Osteocyte (in vitro differentiated cells): ENCODE data around the gene SFXN2. TPM values are rescaled to one million over a fixed set of nuclear protein-coding genes. Genes with fewer than 3 reads are reported as not detected.

Experiments used
- DNase-seq: peaks from one replicate; pipeline ENCODE4 v3.0.0; 2021; ENCODE audit warnings: mixed read lengths; ENCODE audit not compliant: unreplicated experiment; ENCODE audit errors: extremely low spot score
- H3K27ac Mint-ChIP-seq: one replicate; pipeline ENCODE4 v1.8.0; 2021; ENCODE audit warnings: mild to moderate bottlenecking, mixed read lengths; ENCODE audit not compliant: unreplicated experiment
- H3K27me3 Mint-ChIP-seq: one replicate; pipeline ENCODE4 v1.8.0; 2021; ENCODE audit warnings: mixed read lengths; ENCODE audit not compliant: unreplicated experiment
- H3K36me3 Mint-ChIP-seq: one replicate; pipeline ENCODE4 v1.8.0; 2021; ENCODE audit warnings: mixed read lengths; ENCODE audit not compliant: unreplicated experiment
- H3K4me1 Mint-ChIP-seq: one replicate; pipeline ENCODE4 v1.8.0; 2021; ENCODE audit warnings: mixed read lengths; ENCODE audit not compliant: unreplicated experiment
- H3K4me3 Mint-ChIP-seq: one replicate; pipeline ENCODE4 v1.8.0; 2021; ENCODE audit warnings: mild to moderate bottlenecking, moderate library complexity, mixed read lengths; ENCODE audit not compliant: unreplicated experiment
- H3K9me3 Mint-ChIP-seq: one replicate; pipeline ENCODE4 v1.8.0; 2021; ENCODE audit warnings: mixed read lengths; ENCODE audit not compliant: unreplicated experiment
- total RNA-seq: library from RNA; stranded (reverse); gene quantifications from 2 replicates; pipeline ENCODE4 v1.2.1, GENCODE V29; 2021
- TF ChIP-seq, protein P1 (sequence below): fragments of 200-600 bp; sonication (generic); IDR thresholded peaks from 2 replicates; pipeline ENCODE4 v1.5.0; 2021; ENCODE audit warnings: antibody characterized with exemption, mild to moderate bottlenecking, moderate library complexity

The SFXN2 gene
- total RNA-seq, 1 donor from 2014 or later: 6.9 TPM

DNA sequence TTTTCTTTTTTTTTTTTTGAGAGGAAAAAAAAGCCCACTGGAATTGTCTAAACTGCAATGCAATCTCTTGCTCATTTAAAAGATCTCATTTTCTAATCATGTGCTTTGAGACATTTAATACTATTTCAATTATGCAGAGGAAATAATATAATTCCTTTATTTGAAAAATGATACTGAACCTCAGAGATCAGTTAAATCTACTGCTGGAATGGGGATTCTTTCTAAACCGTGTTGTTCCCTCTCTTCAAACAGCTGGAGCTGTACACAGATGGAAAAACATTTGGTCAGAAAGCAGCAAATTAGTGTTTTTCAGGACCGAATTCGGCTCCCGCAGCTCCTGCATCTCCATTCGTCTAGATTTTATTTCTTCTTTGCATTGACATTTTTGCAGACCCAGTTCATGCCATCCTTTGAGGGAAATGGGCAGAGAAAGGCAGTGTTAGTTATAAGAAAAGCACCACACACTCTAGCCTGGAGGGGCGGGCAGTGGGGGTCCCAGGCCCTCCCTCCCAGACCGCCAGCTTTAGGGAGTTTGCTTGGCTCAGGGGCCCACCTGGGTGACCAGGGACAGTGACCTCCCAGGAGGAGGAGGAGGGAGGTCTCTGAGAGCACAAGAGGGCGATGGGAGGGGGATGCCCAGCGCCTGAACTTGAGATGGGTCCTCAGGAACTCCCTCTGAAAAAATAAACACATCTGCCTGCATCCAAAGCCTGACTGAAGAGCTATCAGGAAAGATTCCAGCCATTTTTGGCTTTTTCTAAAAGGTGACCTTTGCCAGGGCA is 37.7 kb upstream of the SFXN2 start:
- no peak for DNase-seq
- H3K9me3 Mint-ChIP-seq: no peaks in the 10 kb centered on the region
- peaks cover 2% of the 10 kb centered on the region for H3K36me3 Mint-ChIP-seq
- H3K4me1 Mint-ChIP-seq: peaks cover 69% of the 10 kb centered on the region
- peak overlapping the region; percentile 31 for H3K4me3 Mint-ChIP-seq
- H3K27me3 Mint-ChIP-seq: no peaks in the 10 kb centered on the region
- TF ChIP-seq, protein P1, sequence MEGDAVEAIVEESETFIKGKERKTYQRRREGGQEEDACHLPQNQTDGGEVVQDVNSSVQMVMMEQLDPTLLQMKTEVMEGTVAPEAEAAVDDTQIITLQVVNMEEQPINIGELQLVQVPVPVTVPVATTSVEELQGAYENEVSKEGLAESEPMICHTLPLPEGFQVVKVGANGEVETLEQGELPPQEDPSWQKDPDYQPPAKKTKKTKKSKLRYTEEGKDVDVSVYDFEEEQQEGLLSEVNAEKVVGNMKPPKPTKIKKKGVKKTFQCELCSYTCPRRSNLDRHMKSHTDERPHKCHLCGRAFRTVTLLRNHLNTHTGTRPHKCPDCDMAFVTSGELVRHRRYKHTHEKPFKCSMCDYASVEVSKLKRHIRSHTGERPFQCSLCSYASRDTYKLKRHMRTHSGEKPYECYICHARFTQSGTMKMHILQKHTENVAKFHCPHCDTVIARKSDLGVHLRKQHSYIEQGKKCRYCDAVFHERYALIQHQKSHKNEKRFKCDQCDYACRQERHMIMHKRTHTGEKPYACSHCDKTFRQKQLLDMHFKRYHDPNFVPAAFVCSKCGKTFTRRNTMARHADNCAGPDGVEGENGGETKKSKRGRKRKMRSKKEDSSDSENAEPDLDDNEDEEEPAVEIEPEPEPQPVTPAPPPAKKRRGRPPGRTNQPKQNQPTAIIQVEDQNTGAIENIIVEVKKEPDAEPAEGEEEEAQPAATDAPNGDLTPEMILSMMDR: no peak
- peak overlapping the region; percentile 98 for H3K27ac Mint-ChIP-seq

DNA sequence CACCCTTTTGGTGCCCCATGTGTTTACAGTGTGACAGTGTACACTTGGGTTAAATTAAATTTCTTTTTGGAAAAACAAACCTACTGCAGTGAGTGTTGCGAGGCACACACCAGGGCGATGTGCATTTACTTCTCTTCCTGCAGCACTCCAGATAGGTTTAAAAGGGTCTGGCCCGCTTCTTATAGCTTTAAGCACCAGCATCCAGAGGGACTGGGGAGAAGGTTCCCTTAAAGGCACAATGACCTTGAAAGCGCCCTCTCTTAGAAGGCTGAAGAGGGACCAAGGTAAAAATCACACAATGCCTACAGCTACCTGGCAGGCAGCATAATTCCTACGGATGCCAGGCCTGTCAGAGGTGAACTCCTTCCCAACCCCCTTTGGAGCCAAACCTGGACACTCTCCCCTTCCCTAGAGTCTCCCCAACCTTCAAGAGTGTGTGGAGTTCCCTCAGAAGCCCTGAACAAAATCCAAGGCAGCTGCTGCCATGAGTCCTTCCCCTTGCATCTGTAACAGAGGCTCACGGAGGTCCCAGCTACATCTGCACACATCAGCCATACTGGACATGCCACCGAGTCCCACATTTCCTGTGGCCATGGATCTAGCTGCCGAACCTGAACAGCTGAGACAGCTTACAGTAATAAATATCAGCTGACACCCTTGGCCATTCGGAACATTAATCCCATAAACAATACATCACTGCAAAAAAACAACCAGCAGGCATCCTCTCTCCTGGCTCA is 36.9 kb upstream of the SFXN2 start:
- H3K27ac Mint-ChIP-seq: peak overlapping the region; percentile 98
- H3K36me3 Mint-ChIP-seq: peaks cover 6% of the 10 kb centered on the region
- H3K4me3 Mint-ChIP-seq: peak overlapping the region; percentile 31
- no peak for DNase-seq
- H3K4me1 Mint-ChIP-seq: peaks cover 69% of the 10 kb centered on the region
- H3K9me3 Mint-ChIP-seq: no peaks in the 10 kb centered on the region
- no peaks in the 10 kb centered on the region for H3K27me3 Mint-ChIP-seq
- TF ChIP-seq, protein P1: no peak

DNA sequence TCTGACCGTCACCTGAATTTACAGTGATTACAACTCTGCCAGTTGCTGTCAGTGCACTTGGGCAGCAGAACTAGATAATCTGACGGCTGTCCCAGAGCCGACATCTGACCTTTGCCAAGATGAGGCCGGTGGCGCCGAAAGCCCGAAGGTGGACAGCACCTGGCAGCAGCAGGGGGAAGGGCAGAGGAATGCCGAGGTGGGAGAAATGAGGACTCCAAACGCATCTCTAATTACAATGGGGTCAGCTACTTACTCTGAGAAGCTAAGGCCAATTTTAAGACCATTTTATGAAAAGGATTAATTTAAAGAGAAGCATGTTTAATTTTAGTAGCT is 36.4 kb upstream of the SFXN2 start:
- H3K9me3 Mint-ChIP-seq: no peaks in the 10 kb centered on the region
- H3K27ac Mint-ChIP-seq: peak overlapping the region; percentile 98
- no peak overlapping the region for H3K4me3 Mint-ChIP-seq
- no peaks in the 10 kb centered on the region for H3K27me3 Mint-ChIP-seq
- no peak for DNase-seq
- H3K4me1 Mint-ChIP-seq: peaks cover 66% of the 10 kb centered on the region
- peaks cover 6% of the 10 kb centered on the region for H3K36me3 Mint-ChIP-seq
- TF ChIP-seq, protein P1: no peak

DNA sequence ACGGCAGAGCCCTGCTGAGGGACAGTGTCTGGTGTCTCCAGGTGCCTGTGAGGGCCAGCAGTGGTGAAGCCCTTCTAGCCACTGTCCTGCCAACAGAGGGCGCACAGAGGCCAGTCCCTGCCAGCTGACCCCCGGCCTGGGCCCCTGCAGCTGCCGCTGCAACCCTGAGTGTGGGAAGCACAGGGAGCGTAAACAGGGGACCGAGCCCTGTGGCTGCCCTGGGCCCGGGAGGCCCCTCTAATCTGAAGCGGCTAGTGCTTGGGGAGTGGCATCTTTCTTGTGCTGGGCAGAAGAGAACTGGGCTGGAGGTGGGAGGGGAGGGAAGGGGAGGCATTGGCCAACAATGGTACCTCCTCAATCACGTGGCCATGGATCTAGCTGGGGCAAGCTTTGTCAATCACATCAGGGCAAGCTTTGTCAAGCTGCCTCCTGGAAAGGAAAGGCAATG is 35.6 kb upstream of the SFXN2 start:
- Mint-ChIP-seq H3K27ac (peak overlapping the region; percentile 79), H3K27me3 (no peaks in the 10 kb centered on the region), H3K4me1 (peaks cover 58% of the 10 kb centered on the region), H3K9me3 (no peaks in the 10 kb centered on the region), H3K36me3 (peaks cover 6% of the 10 kb centered on the region), H3K4me3 (peak overlapping the region; percentile 4)
- peak; percentile 90 for DNase-seq
- TF ChIP-seq, protein P1: peak; percentile 79

DNA sequence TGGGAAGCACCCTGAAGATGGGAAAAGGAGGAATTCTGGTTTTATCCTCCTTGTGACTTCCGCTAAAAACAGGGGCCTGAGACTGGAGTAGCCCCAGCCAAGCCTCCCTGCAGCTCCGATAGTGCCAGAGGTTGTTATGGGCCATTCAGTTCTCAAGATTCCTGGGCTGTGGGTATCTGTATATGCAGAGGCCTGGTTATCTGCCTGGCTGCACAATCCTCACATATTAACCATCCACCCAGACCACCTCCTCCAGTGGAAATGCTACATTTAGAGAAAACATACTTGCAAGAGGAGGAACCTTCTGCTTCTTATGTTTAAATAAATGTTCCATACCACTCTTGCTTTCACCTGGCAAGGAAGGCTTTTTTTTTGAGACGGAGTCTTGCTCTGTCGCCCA is 34.8 kb upstream of the SFXN2 start:
- TF ChIP-seq, protein P1: no peak
- H3K27ac Mint-ChIP-seq: no peak overlapping the region
- H3K4me3 Mint-ChIP-seq: no peak overlapping the region
- no peak for DNase-seq
- peaks cover 51% of the 10 kb centered on the region for H3K4me1 Mint-ChIP-seq
- H3K27me3 Mint-ChIP-seq: no peaks in the 10 kb centered on the region
- peaks cover 6% of the 10 kb centered on the region for H3K36me3 Mint-ChIP-seq
- no peaks in the 10 kb centered on the region for H3K9me3 Mint-ChIP-seq
